A673 (cell line): ENCODE measurements around the gene SAMSN1.

ENCODE experiments used
- EZH2 ChIP-seq: fragments of 200-600 bp; sonication (generic); IDR thresholded peaks from 2 replicates; pipeline ENCODE4 v1.6.1; 2017; ENCODE audit warnings: borderline replicate concordance, low read depth, mild to moderate bottlenecking, mixed read lengths, antibody characterized with exemption, low read length; ENCODE audit not compliant: poor library complexity, severe bottlenecking
- TF ChIP-seq, protein P1 (sequence below): fragments of 300-800, 200-600 bp; sonication (generic); conservative IDR thresholded peaks from 2 replicates; pipeline ENCODE4 v1.5.1; 2017; ENCODE audit warnings: low read depth, mild to moderate bottlenecking, antibody characterized with exemption, low read length, moderate library complexity, mixed read lengths

DNA sequence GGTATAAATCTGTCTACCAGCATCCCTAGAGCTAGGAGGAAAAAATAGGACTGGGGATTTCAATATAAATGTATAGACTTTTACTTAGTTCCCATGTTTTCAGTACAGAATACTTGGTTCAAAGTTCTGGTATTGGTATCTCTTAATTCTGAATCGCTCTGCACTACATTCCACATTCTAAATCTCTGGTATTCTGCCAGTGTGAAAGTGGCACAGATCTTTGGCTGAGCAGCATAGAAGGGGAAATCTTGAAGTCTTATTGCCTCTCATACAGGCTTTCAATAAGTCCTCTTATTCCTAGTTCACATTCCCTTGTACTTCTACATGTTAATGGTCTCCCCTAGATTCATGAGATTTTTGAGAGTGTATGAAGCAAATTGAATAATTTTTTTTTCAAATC lies 89.2 kb downstream of the SAMSN1 start:
- TF ChIP-seq, protein P1, sequence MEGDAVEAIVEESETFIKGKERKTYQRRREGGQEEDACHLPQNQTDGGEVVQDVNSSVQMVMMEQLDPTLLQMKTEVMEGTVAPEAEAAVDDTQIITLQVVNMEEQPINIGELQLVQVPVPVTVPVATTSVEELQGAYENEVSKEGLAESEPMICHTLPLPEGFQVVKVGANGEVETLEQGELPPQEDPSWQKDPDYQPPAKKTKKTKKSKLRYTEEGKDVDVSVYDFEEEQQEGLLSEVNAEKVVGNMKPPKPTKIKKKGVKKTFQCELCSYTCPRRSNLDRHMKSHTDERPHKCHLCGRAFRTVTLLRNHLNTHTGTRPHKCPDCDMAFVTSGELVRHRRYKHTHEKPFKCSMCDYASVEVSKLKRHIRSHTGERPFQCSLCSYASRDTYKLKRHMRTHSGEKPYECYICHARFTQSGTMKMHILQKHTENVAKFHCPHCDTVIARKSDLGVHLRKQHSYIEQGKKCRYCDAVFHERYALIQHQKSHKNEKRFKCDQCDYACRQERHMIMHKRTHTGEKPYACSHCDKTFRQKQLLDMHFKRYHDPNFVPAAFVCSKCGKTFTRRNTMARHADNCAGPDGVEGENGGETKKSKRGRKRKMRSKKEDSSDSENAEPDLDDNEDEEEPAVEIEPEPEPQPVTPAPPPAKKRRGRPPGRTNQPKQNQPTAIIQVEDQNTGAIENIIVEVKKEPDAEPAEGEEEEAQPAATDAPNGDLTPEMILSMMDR: no peak
- no peak for TF ChIP-seq EZH2
